Panc1 (cell line): Measurements from ENCODE around the gene HES4.

Experiments used
- SIN3A ChIP-seq: IDR thresholded peaks from 2 replicates; pipeline ENCODE4 v1.6.1; 2012; ENCODE audit warnings: low read depth, mild to moderate bottlenecking, low read length, moderate library complexity, borderline replicate concordance; ENCODE audit not compliant: insufficient read depth
- TF ChIP-seq, protein P1 (sequence below): fragments of 450-650 bp; IDR thresholded peaks from 2 replicates; pipeline ENCODE4 v1.5.1; 2017; ENCODE audit warnings: mild to moderate bottlenecking

DNA sequence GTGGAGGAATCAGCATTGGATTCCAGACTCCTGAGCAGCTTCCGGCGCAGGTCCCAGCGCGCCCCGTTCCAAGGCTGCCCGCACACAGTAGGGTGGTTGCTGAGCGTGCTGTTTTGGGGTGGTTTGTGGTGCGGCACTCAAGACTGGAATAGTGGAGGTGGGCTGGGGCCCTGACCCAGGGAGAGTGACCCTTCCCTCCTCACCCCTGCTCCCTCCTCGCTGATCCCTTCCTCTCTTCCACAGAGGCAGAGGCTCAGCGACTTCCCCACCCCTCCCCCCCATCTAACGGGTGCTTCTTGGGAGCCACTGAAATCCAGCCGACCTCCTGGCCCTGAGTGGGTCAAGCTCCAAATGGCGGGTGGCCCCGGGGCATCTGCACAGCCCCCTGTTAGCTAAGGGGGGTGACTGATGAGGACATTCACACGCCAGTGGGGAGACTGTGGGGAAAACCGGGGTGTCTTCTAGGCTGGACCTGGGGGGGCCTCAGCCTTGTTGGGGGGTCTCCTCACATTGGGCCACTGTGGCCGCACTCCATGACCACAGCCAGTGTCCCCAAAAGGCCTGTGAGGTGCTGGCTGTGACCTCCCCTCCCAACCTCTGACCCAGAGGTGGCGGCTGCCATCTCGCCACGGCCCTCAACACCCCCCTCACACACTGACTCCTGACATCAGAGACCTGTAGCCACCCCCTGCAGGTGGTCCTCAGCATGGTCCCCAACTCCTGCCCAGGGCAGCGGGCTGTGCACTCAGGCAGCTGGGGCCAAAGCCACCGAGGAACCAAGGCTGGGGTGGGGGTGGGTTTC lies 3.9 kb upstream of the HES4 start:
- TF ChIP-seq, protein P1, sequence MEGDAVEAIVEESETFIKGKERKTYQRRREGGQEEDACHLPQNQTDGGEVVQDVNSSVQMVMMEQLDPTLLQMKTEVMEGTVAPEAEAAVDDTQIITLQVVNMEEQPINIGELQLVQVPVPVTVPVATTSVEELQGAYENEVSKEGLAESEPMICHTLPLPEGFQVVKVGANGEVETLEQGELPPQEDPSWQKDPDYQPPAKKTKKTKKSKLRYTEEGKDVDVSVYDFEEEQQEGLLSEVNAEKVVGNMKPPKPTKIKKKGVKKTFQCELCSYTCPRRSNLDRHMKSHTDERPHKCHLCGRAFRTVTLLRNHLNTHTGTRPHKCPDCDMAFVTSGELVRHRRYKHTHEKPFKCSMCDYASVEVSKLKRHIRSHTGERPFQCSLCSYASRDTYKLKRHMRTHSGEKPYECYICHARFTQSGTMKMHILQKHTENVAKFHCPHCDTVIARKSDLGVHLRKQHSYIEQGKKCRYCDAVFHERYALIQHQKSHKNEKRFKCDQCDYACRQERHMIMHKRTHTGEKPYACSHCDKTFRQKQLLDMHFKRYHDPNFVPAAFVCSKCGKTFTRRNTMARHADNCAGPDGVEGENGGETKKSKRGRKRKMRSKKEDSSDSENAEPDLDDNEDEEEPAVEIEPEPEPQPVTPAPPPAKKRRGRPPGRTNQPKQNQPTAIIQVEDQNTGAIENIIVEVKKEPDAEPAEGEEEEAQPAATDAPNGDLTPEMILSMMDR, result no peak
- no peak for TF ChIP-seq SIN3A
